K562 (cell line): Measurements from ENCODE around the gene UBAC2. TPM values are rescaled to one million over a fixed set of nuclear protein-coding genes. Genes with fewer than 3 reads are reported as not detected.

Experiments used
- ATAC-seq: fragments of 200-7000 bp; cut with Tn5 transposase; 3 replicates; pipeline ENCODE4 v1.9.1; 2020; ENCODE audit warnings: moderate library complexity
- BruUV-seq: library from RNA; stranded (reverse); fragments of 400-500 nt; replicated peaks from 2 replicates; lab custom pipeline; 2021; lab: Mats Ljungman, UMichigan
- CTCF ChIA-PET: fragments of 300-600 bp; formaldehyde crosslinking; extraction: SDS; loops from one replicate; lab custom pipeline; 2021; ENCODE audit warnings: low intra/inter-chr PET ratio; lab: Yijun Ruan, JAX
- POLR2A ChIA-PET: fragments of 300-600, 350-650 bp; sonication (Branson Sonifier 250); formaldehyde crosslinking; extraction: SDS; loops from one replicate; lab custom pipeline; 2021; ENCODE audit warnings: antibody characterized with exemption, inconsistent platforms; lab: Yijun Ruan, JAX
- DNase-seq, 4 experiments: peaks; one replicate each; pipeline versions ENCODE4 v3.0.0 to v3.0.0-alpha.2; 2011 to 2018; ENCODE audit warnings: low spot score in 3 of 4, mixed read lengths in 3 of 4; ENCODE audit errors: extremely low read depth in 1 of 4
- FAIRE-seq: peaks from 2 replicates; lab custom pipeline; 2011; peaks lifted over from hg19 to GRCh38; lab: Jason Lieb, UNC
- H2AFZ ChIP-seq: 2 replicates; pipeline ENCODE4 v1.6.0; 2011; ENCODE audit warnings: low read depth, low read length, control low read depth, inconsistent platforms
- H3K27ac ChIP-seq: fragments of 200-600 bp; 3 replicates; pipeline ENCODE4 v1.8.0; 2011; ENCODE audit warnings: low read depth, mild to moderate bottlenecking, control low read depth, inconsistent platforms, low read length, moderate library complexity, mixed read lengths; ENCODE audit errors: extremely low read depth
- H3K27me3 ChIP-seq, 2 experiments: fragments of 300-600 bp in 1 of 2; 2 replicates in 1 of 2; 3 replicates in 1 of 2; pipeline versions ENCODE4 v1.6.0 to v1.8.0; 2011; ENCODE audit warnings: inconsistent platforms in 2 of 2, low read length in 2 of 2, mild to moderate bottlenecking in 1 of 2, mixed read lengths in 1 of 2, moderate library complexity in 1 of 2; ENCODE audit not compliant: control insufficient read depth in 2 of 2, insufficient read depth in 2 of 2
- H3K36me3 ChIP-seq: fragments of 300-600 bp; 3 replicates; pipeline ENCODE4 v1.8.0; 2011; ENCODE audit warnings: mild to moderate bottlenecking, low read length, inconsistent platforms; ENCODE audit not compliant: control insufficient read depth, insufficient read depth
- H3K4me1 ChIP-seq, 2 experiments: fragments of 200-600 bp in 1 of 2; replicated peaks in 1 of 2; 2 replicates in 1 of 2; 3 replicates in 1 of 2; pipeline versions ENCODE4 v1.5.1 to v1.8.0; 2011; ENCODE audit warnings: inconsistent platforms in 2 of 2, low read length in 2 of 2, mild to moderate bottlenecking in 1 of 2, mixed read lengths in 1 of 2, moderate library complexity in 1 of 2; ENCODE audit not compliant: control insufficient read depth in 2 of 2, insufficient read depth in 2 of 2
- H3K4me2 ChIP-seq: 2 replicates; pipeline ENCODE4 v1.6.1; 2011; ENCODE audit warnings: low read length, control low read depth, inconsistent platforms, mixed read lengths; ENCODE audit not compliant: insufficient read depth
- H3K4me3 ChIP-seq: fragments of 200-600 bp; sonication (generic), shearing (Covaris generic); 2 replicates; pipeline ENCODE4 v1.5.1; 2016; ENCODE audit warnings: control low read depth, inconsistent platforms
- H3K79me2 ChIP-seq: fragments of 200-600 bp; 3 replicates; pipeline ENCODE4 v1.8.0; 2011; ENCODE audit warnings: low read length, inconsistent platforms; ENCODE audit not compliant: control insufficient read depth, insufficient read depth
- H3K9ac ChIP-seq, 2 experiments: 2 replicates each; pipeline versions ENCODE4 v1.6.0 to v1.6.1; 2011; ENCODE audit warnings: low read depth in 2 of 2, low read length in 2 of 2, control low read depth in 1 of 2, inconsistent platforms in 1 of 2, mild to moderate bottlenecking in 1 of 2, mixed read lengths in 1 of 2; ENCODE audit not compliant: insufficient read depth in 1 of 2
- H3K9me1 ChIP-seq: one replicate; pipeline ENCODE4 v1.6.0; 2011; ENCODE audit warnings: inconsistent platforms, mild to moderate bottlenecking, low read length, moderate library complexity; ENCODE audit not compliant: control insufficient read depth, insufficient read depth
- H3K9me3 ChIP-seq: replicated peaks from 2 replicates; pipeline ENCODE4 v1.5.1; 2011; ENCODE audit warnings: low read depth, low read length, inconsistent platforms; ENCODE audit not compliant: control insufficient read depth, insufficient read depth
- H4K20me1 ChIP-seq: replicated peaks from 2 replicates; pipeline ENCODE4 v1.6.1; 2011; ENCODE audit warnings: low read length, inconsistent platforms, mixed read lengths; ENCODE audit not compliant: control insufficient read depth, insufficient read depth
- DACH1 ChIP-seq: fragments of 450-650 bp; IDR thresholded peaks from 2 replicates; pipeline ENCODE4 v1.6.1; 2018; ENCODE audit not compliant: partially characterized antibody
- PHTF2 ChIP-seq: fragments of 250-450 bp; sonication (Bioruptor Pico); IDR thresholded peaks from 2 replicates; pipeline ENCODE4 v1.5.0; 2021; ENCODE audit warnings: mild to moderate bottlenecking
- RBM34 ChIP-seq: fragments of 200-400 bp; formaldehyde crosslinking; IDR thresholded peaks from 2 replicates; pipeline ENCODE4 v1.6.1; 2018; ENCODE audit warnings: low read length, borderline replicate concordance; ENCODE audit not compliant: insufficient read depth
- SMARCE1 ChIP-seq: fragments of 450-650 bp; IDR thresholded peaks from 2 replicates; pipeline ENCODE4 v1.7.1; 2016; ENCODE audit warnings: mild to moderate bottlenecking
- ZNF3 ChIP-seq: fragments of 250-450 bp; sonication (Bioruptor Pico); IDR thresholded peaks from 2 replicates; pipeline ENCODE4 v1.5.0; 2021; ENCODE audit warnings: mild to moderate bottlenecking, moderate library complexity
- ZNF316 ChIP-seq: fragments of 450-650 bp; IDR thresholded peaks from 2 replicates; pipeline ENCODE4 v1.6.1; 2016
- WGBS: fragments of 100-300 bp; shearing (Covaris generic); methylation state at CpG from one replicate; pipeline ENCODE4 v1.1.6; 2016; ENCODE audit warnings: low coverage, mixed read lengths; ENCODE audit not compliant: insufficient coverage; ENCODE audit errors: missing lambda C conversion rate; 5-methylcytosine and 5-hydroxymethylcytosine counted together
- in situ Hi-C: fragments of 300-500 bp; cut with MboI; formaldehyde crosslinking; loops from 4 replicates; pipeline ENCODE4 v1.15.0; 2018; ENCODE audit warnings: inconsistent platforms, mixed read lengths
- intact Hi-C: fragments of 100-400 bp; cut with micrococcal nuclease; formaldehyde crosslinking; loops from 2 replicates; pipeline ENCODE4 v1.14.2; 2022
- polyA plus RNA-seq, 8 experiments: library from polyadenylated mRNA; depleted of rRNA in 4 of 8; stranded (reverse) in 5 of 8; unstranded in 3 of 8; fragments of >200 nt; fragmentation: Nextera tagmentation in 2 of 8; fragmentation: Illumina TruSeq in 1 of 8; extraction: Ambion mirVana in 2 of 8; extraction: Trizol in 1 of 8; gene quantifications; 2 replicates each; pipeline versions ENCODE4 v1.2.1 to v1.2.3, GENCODE V29; 2011 to 2014; ENCODE audit warnings: inconsistent platforms in 1 of 8, missing spikeins in 1 of 8
- total RNA-seq, 7 experiments: library from RNA; depleted of rRNA in 6 of 7; stranded (reverse); fragments of >200 nt in 6 of 7; fragmentation: Illumina TruSeq in 2 of 7; extraction: Trizol in 2 of 7; gene quantifications; 2 replicates each; pipeline versions ENCODE4 v1.2.1 to v1.2.3, GENCODE V29; 2011 to 2021; ENCODE audit warnings: low replicate concordance in 1 of 7
- TF ChIP-seq, protein P1 (sequence below): fragments of 450-650 bp; IDR thresholded peaks from 2 replicates; pipeline ENCODE4 v1.6.1; 2017; ENCODE audit warnings: antibody characterized with exemption, mild to moderate bottlenecking
- TF ChIP-seq, protein P2 (sequence below): fragments of 450-650 bp; conservative IDR thresholded peaks from 2 replicates; pipeline ENCODE4 v1.6.1; 2016; ENCODE audit warnings: missing genetic modification characterization, low read depth, mild to moderate bottlenecking, control low read depth, missing compliant biosample characterization

Gene UBAC2
- total and polyA plus RNA-seq, 9 of the 15 experiments (the other 6 are each of a cell fraction or from before 2014, with no cell fraction given): 6.0 to 84.1 (median 32.3) TPM

GRCh38 chr13:99407906-99408702 lies 207.4 kb downstream of the UBAC2 start:
- ATAC-seq (no peak), FAIRE-seq (no peak), DNase-seq (no peak)
- CTCF ChIA-PET: no interaction called here
- intact Hi-C loops: no loop called here
- Histone ChIP-seq H2AFZ (no peak overlapping the region), H3K9ac (no peak overlapping the region), H3K4me3 (no peak overlapping the region), H3K9me3 (no peaks in the 10 kb centered on the region), H3K4me1 (peaks cover 0 to 4% of the 10 kb centered on the region in 2 experiments; a peak in 1 of 5 replicates), H3K27ac (no peak overlapping the region), H3K79me2 (no peaks in the 10 kb centered on the region), H3K27me3 (peaks cover 0 to 13% of the 10 kb centered on the region in 2 experiments; a peak in 3 of 5 replicates), H3K4me2 (no peak overlapping the region), H4K20me1 (no peaks in the 10 kb centered on the region), H3K9me1 (no peaks in the 10 kb centered on the region), H3K36me3 (no peaks in the 10 kb centered on the region)
- POLR2A ChIA-PET: no interaction called here
- no TSS peak for BruUV-seq
- 48% methylated on average over 16 of the region's 33 CpGs for WGBS
- in situ Hi-C loops: no loop called here
- TF ChIP-seq RBM34: no peak
- TF ChIP-seq, protein P1, sequence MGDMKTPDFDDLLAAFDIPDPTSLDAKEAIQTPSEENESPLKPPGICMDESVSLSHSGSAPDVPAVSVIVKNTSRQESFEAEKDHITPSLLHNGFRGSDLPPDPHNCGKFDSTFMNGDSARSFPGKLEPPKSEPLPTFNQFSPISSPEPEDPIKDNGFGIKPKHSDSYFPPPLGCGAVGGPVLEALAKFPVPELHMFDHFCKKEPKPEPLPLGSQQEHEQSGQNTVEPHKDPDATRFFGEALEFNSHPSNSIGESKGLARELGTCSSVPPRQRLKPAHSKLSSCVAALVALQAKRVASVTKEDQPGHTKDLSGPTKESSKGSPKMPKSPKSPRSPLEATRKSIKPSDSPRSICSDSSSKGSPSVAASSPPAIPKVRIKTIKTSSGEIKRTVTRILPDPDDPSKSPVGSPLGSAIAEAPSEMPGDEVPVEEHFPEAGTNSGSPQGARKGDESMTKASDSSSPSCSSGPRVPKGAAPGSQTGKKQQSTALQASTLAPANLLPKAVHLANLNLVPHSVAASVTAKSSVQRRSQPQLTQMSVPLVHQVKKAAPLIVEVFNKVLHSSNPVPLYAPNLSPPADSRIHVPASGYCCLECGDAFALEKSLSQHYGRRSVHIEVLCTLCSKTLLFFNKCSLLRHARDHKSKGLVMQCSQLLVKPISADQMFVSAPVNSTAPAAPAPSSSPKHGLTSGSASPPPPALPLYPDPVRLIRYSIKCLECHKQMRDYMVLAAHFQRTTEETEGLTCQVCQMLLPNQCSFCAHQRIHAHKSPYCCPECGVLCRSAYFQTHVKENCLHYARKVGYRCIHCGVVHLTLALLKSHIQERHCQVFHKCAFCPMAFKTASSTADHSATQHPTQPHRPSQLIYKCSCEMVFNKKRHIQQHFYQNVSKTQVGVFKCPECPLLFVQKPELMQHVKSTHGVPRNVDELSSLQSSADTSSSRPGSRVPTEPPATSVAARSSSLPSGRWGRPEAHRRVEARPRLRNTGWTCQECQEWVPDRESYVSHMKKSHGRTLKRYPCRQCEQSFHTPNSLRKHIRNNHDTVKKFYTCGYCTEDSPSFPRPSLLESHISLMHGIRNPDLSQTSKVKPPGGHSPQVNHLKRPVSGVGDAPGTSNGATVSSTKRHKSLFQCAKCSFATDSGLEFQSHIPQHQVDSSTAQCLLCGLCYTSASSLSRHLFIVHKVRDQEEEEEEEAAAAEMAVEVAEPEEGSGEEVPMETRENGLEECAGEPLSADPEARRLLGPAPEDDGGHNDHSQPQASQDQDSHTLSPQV: no peak
- no peak for TF ChIP-seq ZNF316
- no peak for TF ChIP-seq SMARCE1
- TF ChIP-seq, protein P2, sequence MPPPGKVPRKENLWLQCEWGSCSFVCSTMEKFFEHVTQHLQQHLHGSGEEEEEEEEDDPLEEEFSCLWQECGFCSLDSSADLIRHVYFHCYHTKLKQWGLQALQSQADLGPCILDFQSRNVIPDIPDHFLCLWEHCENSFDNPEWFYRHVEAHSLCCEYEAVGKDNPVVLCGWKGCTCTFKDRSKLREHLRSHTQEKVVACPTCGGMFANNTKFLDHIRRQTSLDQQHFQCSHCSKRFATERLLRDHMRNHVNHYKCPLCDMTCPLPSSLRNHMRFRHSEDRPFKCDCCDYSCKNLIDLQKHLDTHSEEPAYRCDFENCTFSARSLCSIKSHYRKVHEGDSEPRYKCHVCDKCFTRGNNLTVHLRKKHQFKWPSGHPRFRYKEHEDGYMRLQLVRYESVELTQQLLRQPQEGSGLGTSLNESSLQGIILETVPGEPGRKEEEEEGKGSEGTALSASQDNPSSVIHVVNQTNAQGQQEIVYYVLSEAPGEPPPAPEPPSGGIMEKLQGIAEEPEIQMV (tag): no peak
- no peak for TF ChIP-seq DACH1
- TF ChIP-seq PHTF2 (CRISPR knock-in tag): no peak
- TF ChIP-seq ZNF3: no peak
